Measurements from ENCODE around the gene GLYR1. TPM values are rescaled to one million over a fixed set of nuclear protein-coding genes. Genes with fewer than 3 reads are reported as not detected.

The GLYR1 gene
- polyA plus RNA-seq, 2 of the 4 experiments (the other 2 are of a cell fraction), result 37.1 to 55.1 TPM

DNA sequence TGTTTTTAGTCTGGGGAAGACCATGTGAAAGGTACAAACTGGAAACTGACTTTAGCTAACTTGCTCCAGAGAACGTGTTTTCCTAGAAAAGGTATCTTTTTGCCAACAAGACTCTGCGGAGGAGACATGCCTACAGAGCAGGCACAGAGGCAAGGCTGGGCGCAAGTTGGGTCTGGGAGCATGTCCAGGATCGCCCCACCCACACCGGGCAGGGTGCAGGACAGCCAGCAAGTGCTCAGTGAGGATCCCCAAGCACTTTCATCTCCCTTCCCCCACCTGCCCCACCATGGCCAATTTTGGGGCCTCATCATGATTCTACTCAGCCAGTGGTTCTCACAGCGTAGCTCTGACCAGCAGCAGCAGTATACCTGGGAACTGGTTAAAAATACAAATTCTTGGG lies 26.4 kb downstream of the GLYR1 start:
- FAIRE-seq, result no peak
- H3K27ac ChIP-seq, result no peak overlapping the region
- 87% methylated on average over 6 of the region's 6 CpGs for WGBS (ENCODE audit: missing lambda C conversion rate)
- no peaks in the 10 kb centered on the region for H3K9me3 ChIP-seq
- no peak overlapping the region for H3K4me2 ChIP-seq
- ChIA-PET POLR2A (no interaction called here), CTCF (interaction anchor here (0.8 to 1.1 kb wide), 2 partner anchors 8 to 70 kb away, joined by 3 to 5 read pairs; no protein-coding TSS in a partner anchor)
- no peak for TF ChIP-seq FOXS1 (CRISPR knock-in tag; IDR thresholded peaks at IDR 0.05)
- TF ChIP-seq CBX2 (IDR thresholded peaks at IDR 0.05; ENCODE audit: borderline replicate concordance, low read depth), result no peak
- TF ChIP-seq, protein P1, sequence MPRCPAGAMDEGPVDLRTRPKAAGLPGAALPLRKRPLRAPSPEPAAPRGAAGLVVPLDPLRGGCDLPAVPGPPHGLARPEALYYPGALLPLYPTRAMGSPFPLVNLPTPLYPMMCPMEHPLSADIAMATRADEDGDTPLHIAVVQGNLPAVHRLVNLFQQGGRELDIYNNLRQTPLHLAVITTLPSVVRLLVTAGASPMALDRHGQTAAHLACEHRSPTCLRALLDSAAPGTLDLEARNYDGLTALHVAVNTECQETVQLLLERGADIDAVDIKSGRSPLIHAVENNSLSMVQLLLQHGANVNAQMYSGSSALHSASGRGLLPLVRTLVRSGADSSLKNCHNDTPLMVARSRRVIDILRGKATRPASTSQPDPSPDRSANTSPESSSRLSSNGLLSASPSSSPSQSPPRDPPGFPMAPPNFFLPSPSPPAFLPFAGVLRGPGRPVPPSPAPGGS (IDR thresholded peaks at IDR 0.05), result no peak
- TF ChIP-seq CHD2 (IDR thresholded peaks at IDR 0.05; ENCODE audit: low read length, partially characterized antibody), result no peak
- no peak for TF ChIP-seq RARB (CRISPR knock-in tag; IDR thresholded peaks at IDR 0.05)
- TF ChIP-seq GATA3 (IDR thresholded peaks at IDR 0.05; ENCODE audit: borderline replicate concordance), result no peak
- no peak for TF ChIP-seq EP300 (IDR thresholded peaks at IDR 0.05)
- TF ChIP-seq MAFK (IDR thresholded peaks at IDR 0.05; ENCODE audit: partially characterized antibody), result no peak
- no peak for TF ChIP-seq CHD4 (IDR thresholded peaks at IDR 0.05; ENCODE audit: borderline replicate concordance)
- no peak for TF ChIP-seq HOXB13 (CRISPR knock-in tag; IDR thresholded peaks at IDR 0.05; ENCODE audit: low read depth)
- TF ChIP-seq JUN (IDR thresholded peaks at IDR 0.05), result no peak
- no peak for TF ChIP-seq ZC3H11A (IDR thresholded peaks at IDR 0.05)
- TF ChIP-seq ZNF302 (CRISPR knock-in tag; IDR thresholded peaks at IDR 0.05), result no peak
- no peak for TF ChIP-seq SREBF2 (IDR thresholded peaks at IDR 0.05)
- no peak for TF ChIP-seq FOSB (CRISPR knock-in tag; IDR thresholded peaks at IDR 0.05)
- no peak for TF ChIP-seq ESRRA (IDR thresholded peaks at IDR 0.05; ENCODE audit: borderline replicate concordance, low read length)
- TF ChIP-seq, protein P2, sequence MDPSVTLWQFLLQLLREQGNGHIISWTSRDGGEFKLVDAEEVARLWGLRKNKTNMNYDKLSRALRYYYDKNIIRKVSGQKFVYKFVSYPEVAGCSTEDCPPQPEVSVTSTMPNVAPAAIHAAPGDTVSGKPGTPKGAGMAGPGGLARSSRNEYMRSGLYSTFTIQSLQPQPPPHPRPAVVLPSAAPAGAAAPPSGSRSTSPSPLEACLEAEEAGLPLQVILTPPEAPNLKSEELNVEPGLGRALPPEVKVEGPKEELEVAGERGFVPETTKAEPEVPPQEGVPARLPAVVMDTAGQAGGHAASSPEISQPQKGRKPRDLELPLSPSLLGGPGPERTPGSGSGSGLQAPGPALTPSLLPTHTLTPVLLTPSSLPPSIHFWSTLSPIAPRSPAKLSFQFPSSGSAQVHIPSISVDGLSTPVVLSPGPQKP (IDR thresholded peaks at IDR 0.05; ENCODE audit: low read depth, low read length), result no peak
- no peak for TF ChIP-seq HOXA7 (CRISPR knock-in tag; IDR thresholded peaks at IDR 0.05)
- no peak for DNase-seq (ENCODE audit: low read depth in 1 of 2, low spot score in 1 of 2)
- no peak for ATAC-seq
- H3K4me1 ChIP-seq, result no peaks in the 10 kb centered on the region
- no peak overlapping the region for H3K4me3 ChIP-seq

DNA sequence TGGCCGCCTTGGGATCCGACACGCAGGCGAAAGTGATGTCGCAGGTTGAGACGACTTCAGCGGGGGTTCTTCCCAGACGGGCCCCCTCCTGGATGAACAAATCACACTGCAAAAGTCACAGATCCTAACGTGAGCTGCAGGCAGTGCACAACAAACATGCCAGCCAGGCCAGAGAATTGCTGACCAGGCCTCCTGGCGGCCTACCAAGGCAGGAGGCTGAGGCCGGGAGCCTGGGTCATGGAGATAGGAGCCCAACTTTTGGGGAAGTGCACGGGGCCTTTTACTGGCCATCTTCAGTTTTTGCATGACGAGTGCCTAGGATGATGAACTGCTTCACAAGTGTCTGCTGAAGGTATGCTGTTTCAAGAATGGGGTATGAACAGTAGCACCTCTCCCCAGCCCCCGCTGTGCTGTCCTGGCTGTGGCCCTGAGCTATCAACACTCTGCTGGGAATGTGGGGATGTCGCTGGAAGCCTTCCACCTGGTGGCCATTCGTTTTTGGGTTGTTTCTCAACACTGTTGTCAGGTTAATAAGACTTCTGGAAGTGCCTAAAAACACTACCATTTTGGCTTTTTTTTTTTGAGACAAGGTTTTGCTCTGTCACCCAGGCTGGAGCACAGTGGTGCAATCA lies 32.4 kb downstream of the GLYR1 start:
- Histone ChIP-seq H3K9me3 (no peaks in the 10 kb centered on the region), H3K27ac (no peak overlapping the region), H3K4me2 (no peak overlapping the region), H3K4me3 (no peak overlapping the region), H3K4me1 (no peaks in the 10 kb centered on the region)
- ATAC-seq (peak; percentile 38 to 51; a peak in 2 of 6 replicates), DNase-seq (ENCODE audit: low read depth in 1 of 2, low spot score in 1 of 2) (no peak), FAIRE-seq (no peak)
- 85% methylated on average over 16 of the region's 16 CpGs for WGBS (ENCODE audit: missing lambda C conversion rate)
- CTCF ChIA-PET, result interaction anchor here (0.6 to 2.2 kb wide), 4 partner anchors 13 to 307 kb away, joined by 3 to 8 read pairs (median 5); partner anchors contain the start of gene ROGDI
- POLR2A ChIA-PET, result interaction anchor here (0.7 kb wide), 1 partner anchor 120 kb away, joined by 3 read pairs; no protein-coding TSS in a partner anchor
- no peak for TF ChIP-seq EP300 (IDR thresholded peaks at IDR 0.05)
- TF ChIP-seq MAZ (IDR thresholded peaks at IDR 0.05; ENCODE audit: borderline replicate concordance, low read depth, low read length), result no peak
- no peak for TF ChIP-seq SREBF2 (IDR thresholded peaks at IDR 0.05)
- no peak for TF ChIP-seq HOXB5 (CRISPR knock-in tag; IDR thresholded peaks at IDR 0.05)
- TF ChIP-seq, protein P2 (IDR thresholded peaks at IDR 0.05; ENCODE audit: low read depth, low read length), result no peak
- no peak for TF ChIP-seq CHD4 (IDR thresholded peaks at IDR 0.05; ENCODE audit: borderline replicate concordance)
- no peak for TF ChIP-seq FOXS1 (CRISPR knock-in tag; IDR thresholded peaks at IDR 0.05)
- no peak for TF ChIP-seq ZNF302 (CRISPR knock-in tag; IDR thresholded peaks at IDR 0.05)
- no peak for TF ChIP-seq HOXB13 (CRISPR knock-in tag; IDR thresholded peaks at IDR 0.05; ENCODE audit: low read depth)
- no peak for TF ChIP-seq CBX8 (IDR thresholded peaks at IDR 0.05)
- TF ChIP-seq ZC3H11A (IDR thresholded peaks at IDR 0.05), result no peak
- TF ChIP-seq CHD2 (IDR thresholded peaks at IDR 0.05; ENCODE audit: low read length, partially characterized antibody), result no peak
- TF ChIP-seq GATA3 (IDR thresholded peaks at IDR 0.05; ENCODE audit: borderline replicate concordance), result no peak
- TF ChIP-seq RNF2 (IDR thresholded peaks at IDR 0.05; ENCODE audit: borderline replicate concordance, low read depth), result no peak
- no peak for TF ChIP-seq RAD21 (conservative IDR thresholded peaks at IDR 0.05 in 1 of 2, IDR thresholded peaks at IDR 0.05 in 1 of 2)
- TF ChIP-seq MAFK (IDR thresholded peaks at IDR 0.05; ENCODE audit: partially characterized antibody), result no peak
- TF ChIP-seq, protein P3, sequence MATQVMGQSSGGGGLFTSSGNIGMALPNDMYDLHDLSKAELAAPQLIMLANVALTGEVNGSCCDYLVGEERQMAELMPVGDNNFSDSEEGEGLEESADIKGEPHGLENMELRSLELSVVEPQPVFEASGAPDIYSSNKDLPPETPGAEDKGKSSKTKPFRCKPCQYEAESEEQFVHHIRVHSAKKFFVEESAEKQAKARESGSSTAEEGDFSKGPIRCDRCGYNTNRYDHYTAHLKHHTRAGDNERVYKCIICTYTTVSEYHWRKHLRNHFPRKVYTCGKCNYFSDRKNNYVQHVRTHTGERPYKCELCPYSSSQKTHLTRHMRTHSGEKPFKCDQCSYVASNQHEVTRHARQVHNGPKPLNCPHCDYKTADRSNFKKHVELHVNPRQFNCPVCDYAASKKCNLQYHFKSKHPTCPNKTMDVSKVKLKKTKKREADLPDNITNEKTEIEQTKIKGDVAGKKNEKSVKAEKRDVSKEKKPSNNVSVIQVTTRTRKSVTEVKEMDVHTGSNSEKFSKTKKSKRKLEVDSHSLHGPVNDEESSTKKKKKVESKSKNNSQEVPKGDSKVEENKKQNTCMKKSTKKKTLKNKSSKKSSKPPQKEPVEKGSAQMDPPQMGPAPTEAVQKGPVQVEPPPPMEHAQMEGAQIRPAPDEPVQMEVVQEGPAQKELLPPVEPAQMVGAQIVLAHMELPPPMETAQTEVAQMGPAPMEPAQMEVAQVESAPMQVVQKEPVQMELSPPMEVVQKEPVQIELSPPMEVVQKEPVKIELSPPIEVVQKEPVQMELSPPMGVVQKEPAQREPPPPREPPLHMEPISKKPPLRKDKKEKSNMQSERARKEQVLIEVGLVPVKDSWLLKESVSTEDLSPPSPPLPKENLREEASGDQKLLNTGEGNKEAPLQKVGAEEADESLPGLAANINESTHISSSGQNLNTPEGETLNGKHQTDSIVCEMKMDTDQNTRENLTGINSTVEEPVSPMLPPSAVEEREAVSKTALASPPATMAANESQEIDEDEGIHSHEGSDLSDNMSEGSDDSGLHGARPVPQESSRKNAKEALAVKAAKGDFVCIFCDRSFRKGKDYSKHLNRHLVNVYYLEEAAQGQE (IDR thresholded peaks at IDR 0.05), result no peak
- TF ChIP-seq, protein P4, sequence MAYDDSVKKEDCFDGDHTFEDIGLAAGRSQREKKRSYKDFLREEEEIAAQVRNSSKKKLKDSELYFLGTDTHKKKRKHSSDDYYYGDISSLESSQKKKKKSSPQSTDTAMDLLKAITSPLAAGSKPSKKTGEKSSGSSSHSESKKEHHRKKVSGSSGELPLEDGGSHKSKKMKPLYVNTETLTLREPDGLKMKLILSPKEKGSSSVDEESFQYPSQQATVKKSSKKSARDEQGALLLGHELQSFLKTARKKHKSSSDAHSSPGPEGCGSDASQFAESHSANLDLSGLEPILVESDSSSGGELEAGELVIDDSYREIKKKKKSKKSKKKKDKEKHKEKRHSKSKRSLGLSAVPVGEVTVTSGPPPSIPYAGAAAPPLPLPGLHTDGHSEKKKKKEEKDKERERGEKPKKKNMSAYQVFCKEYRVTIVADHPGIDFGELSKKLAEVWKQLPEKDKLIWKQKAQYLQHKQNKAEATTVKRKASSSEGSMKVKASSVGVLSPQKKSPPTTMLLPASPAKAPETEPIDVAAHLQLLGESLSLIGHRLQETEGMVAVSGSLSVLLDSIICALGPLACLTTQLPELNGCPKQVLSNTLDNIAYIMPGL (CRISPR knock-in tag; IDR thresholded peaks at IDR 0.05; ENCODE audit: borderline replicate concordance), result no peak

Data from A549 (cell line).